ENCODE data around the gene GNG10. TPM values are rescaled to one million over a fixed set of nuclear protein-coding genes. Genes with fewer than 3 reads are reported as not detected.
"Not testable (repeated sequence)": the region's sequence is repeated elsewhere in the genome, so short reads cannot be mapped to it uniquely, and the experiment has no call there.

Gene GNG10
- total RNA-seq, 2 donors from 2014 or later, result 66.1 to 93.1 TPM

GRCh38 chr9:111662576-111663300 is 1.3 kb downstream of the GNG10 start:
- Histone ChIP-seq H3K27ac (peak overlapping the region in 1 of 2 donors; percentile 31), H3K9me3 (no peaks in the 10 kb centered on the region), H3K27me3 (replicated peaks; ENCODE audit: insufficient read depth) (no peaks in the 10 kb centered on the region), H3K36me3 (no peaks in the 10 kb centered on the region), H3K4me1 (ENCODE audit: control insufficient read depth in 1 of 2, low read depth in 2 of 2) (peaks cover 4 to 16% of the 10 kb centered on the region in 2 donors), H3K4me3 (peak overlapping the region; percentile 93)
- TF ChIP-seq CTCF (IDR thresholded peaks at IDR 0.05), result no peak
- no peak for DNase-seq (ENCODE audit: low spot score)
- no peak for ATAC-seq (ENCODE audit: insufficient number of reproducible peaks, low FRiP score, low read depth)

GRCh38 chr9:111663301-111663823 is 2.0 kb downstream of the GNG10 start:
- DNase-seq (ENCODE audit: low spot score) (no peak), ATAC-seq (ENCODE audit: insufficient number of reproducible peaks, low FRiP score, low read depth) (no peak)
- no peak for TF ChIP-seq CTCF (IDR thresholded peaks at IDR 0.05)
- Histone ChIP-seq H3K27me3 (replicated peaks; ENCODE audit: insufficient read depth) (no peaks in the 10 kb centered on the region), H3K4me1 (ENCODE audit: control insufficient read depth in 1 of 2, low read depth in 2 of 2) (peaks cover 4 to 16% of the 10 kb centered on the region in 2 donors), H3K36me3 (peaks cover under 1% of the 10 kb centered on the region), H3K9me3 (no peaks in the 10 kb centered on the region), H3K4me3 (peak overlapping the region; percentile 93), H3K27ac (no peak overlapping the region)

GRCh38 chr9:111668026-111668573 is 6.7 kb downstream of the GNG10 start:
- DNase-seq (ENCODE audit: low spot score), result no peak
- no peak for ATAC-seq (ENCODE audit: insufficient number of reproducible peaks, low FRiP score, low read depth)

GRCh38 chr9:111668601-111669000 is 7.2 kb downstream of the GNG10 start:
- H3K4me3 ChIP-seq; DNase-seq (ENCODE audit: low spot score); H3K9me3 ChIP-seq; ATAC-seq (ENCODE audit: insufficient number of reproducible peaks, low FRiP score, low read depth); H3K27ac ChIP-seq; H3K36me3 ChIP-seq; H3K27me3 ChIP-seq (replicated peaks; ENCODE audit: insufficient read depth); H3K4me1 ChIP-seq (ENCODE audit: control insufficient read depth in 1 of 2, low read depth in 2 of 2): not testable (repeated sequence)

More at GRCh38 chr9:111668026-111668573, 6.7 kb downstream of the GNG10 start:
- no peak for TF ChIP-seq CTCF (IDR thresholded peaks at IDR 0.05)
- H3K36me3 ChIP-seq, result peaks cover 4% of the 10 kb centered on the region
- H3K9me3 ChIP-seq, result no peaks in the 10 kb centered on the region
- H3K27ac ChIP-seq, result no peak overlapping the region
- H3K4me1 ChIP-seq (ENCODE audit: control insufficient read depth in 1 of 2, low read depth in 2 of 2), result peaks cover 0 to 5% of the 10 kb centered on the region in 2 donors
- H3K4me3 ChIP-seq, result no peak overlapping the region
- H3K27me3 ChIP-seq (replicated peaks; ENCODE audit: insufficient read depth), result no peaks in the 10 kb centered on the region

GRCh38 chr9:111674319-111674718 is 12.9 kb downstream of the GNG10 start:
- H3K27ac ChIP-seq, result no peak overlapping the region
- no peaks in the 10 kb centered on the region for H3K27me3 ChIP-seq (replicated peaks; ENCODE audit: insufficient read depth)
- DNase-seq (ENCODE audit: low spot score) (no peak), ATAC-seq (ENCODE audit: insufficient number of reproducible peaks, low FRiP score, low read depth) (no peak)
- H3K9me3 ChIP-seq, result no peaks in the 10 kb centered on the region
- TF ChIP-seq CTCF (IDR thresholded peaks at IDR 0.05), result no peak
- H3K4me3 ChIP-seq, result no peak overlapping the region
- no peaks in the 10 kb centered on the region for H3K4me1 ChIP-seq (ENCODE audit: control insufficient read depth in 1 of 2, low read depth in 2 of 2)
- peaks cover 3% of the 10 kb centered on the region for H3K36me3 ChIP-seq

All from thoracic aorta (tissue), 2 donors.